ENCODE results near the gene KLHDC9.

- TF ChIP-seq CTCF (conservative IDR thresholded peaks at IDR 0.05) (no peak), ZFX (IDR thresholded peaks at IDR 0.05) (no peak)
These were observed 24.6 kb upstream of the KLHDC9 start for GRCh38 chr1:161073474-161074121.
